AG10803 (cell line): ENCODE measurements around the gene PARL.

Experiments
- DNase-seq: peaks from one replicate; pipeline ENCODE4 v3.0.0; 2010; ENCODE audit warnings: low read depth
- H3K4me3 ChIP-seq: 2 replicates; pipeline ENCODE4 v1.5.1; 2011; ENCODE audit warnings: mild to moderate bottlenecking, low read length, control low read depth
- CTCF ChIP-seq: conservative IDR thresholded peaks from 2 replicates; pipeline ENCODE4 v1.5.1; 2011; ENCODE audit warnings: mild to moderate bottlenecking, low read length, control low read depth, inconsistent platforms

The PARL gene

GRCh38 chr3:183807209-183807728, 77.4 kb downstream of the PARL start:
- no peak overlapping the region for H3K4me3 ChIP-seq
- DNase-seq = no peak
- no peak for TF ChIP-seq CTCF

- DNase-seq = no peak
- H3K4me3 ChIP-seq = no peak overlapping the region
- no peak for TF ChIP-seq CTCF
These were observed 81.7 kb downstream of the PARL start for GRCh38 chr3:183802989-183803388.

- TF ChIP-seq CTCF = no peak
- H3K4me3 ChIP-seq = no peak overlapping the region
- DNase-seq = no peak
These were observed 83.1 kb downstream of the PARL start for GRCh38 chr3:183801601-183802000.

DNA sequence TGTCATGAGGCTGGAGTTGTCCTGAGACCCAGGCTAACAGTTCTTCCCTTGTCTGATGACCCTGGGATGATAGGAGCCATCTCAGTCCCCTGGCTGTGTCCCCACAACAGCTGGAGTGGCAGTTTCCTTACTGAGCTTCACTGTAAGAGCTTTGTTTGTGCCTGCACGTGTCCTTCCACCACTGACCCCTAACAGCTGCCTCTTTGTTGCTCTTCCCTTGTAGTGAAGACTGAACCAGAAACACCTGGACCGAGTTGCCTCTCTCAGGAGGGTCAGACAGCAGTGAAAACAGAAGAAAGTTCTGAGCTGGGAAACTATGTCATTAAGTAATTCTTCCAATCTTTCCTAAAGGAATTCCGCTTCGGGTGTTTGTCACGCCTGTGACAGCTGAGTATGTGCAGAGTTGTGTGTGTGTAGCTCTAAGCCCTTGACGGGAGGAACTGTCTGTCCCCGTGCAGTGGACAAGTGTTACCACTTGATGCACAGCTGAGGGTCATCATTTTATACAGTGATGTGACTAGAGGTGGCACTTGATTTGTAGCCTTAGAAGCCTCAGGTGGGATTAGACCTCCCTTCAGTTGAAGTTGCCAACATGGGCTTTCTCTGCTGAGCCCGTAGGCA, 84.3 kb downstream of the PARL start:
- no peak overlapping the region for H3K4me3 ChIP-seq

GRCh38 chr3:183799461-183799860, 85.2 kb downstream of the PARL start:
- DNase-seq = no peak
- TF ChIP-seq CTCF = no peak
- no peak overlapping the region for H3K4me3 ChIP-seq

More for the DNA sequence above, 84.3 kb downstream of the PARL start:
- DNase-seq = no peak
- no peak for TF ChIP-seq CTCF

- no peak for TF ChIP-seq CTCF
These were observed 86.7 kb downstream of the PARL start for GRCh38 chr3:183797996-183798395.

DNA sequence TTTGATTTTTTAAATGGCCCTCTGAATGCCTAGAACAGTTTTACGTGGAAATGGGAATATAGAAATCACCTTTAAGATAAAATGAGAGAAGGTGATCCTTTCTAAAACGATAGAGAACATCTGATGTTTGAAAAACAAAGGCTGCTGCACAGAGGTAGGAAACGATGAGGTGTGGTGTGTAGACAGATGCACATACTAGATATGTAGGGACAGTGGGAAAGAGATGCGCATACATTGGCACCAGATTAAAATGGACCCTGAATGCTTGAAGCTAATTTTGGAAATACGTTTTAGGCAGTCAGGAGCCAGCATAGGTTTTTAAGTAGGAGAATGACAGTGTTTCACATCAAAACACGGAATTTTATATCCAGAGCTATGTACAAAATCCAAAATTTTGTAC, 88.3 kb downstream of the PARL start:
- TF ChIP-seq CTCF = no peak
- no peak for DNase-seq
- H3K4me3 ChIP-seq = no peak overlapping the region

More at GRCh38 chr3:183797996-183798395, 86.7 kb downstream of the PARL start:
- DNase-seq = no peak
- no peak overlapping the region for H3K4me3 ChIP-seq
